DND-41 (cell line): ENCODE measurements around the gene ATP8A2.

ENCODE experiments used
- EZH2 ChIP-seq: IDR thresholded peaks from 3 replicates; pipeline ENCODE4 v1.6.1; 2012; ENCODE audit warnings: borderline replicate concordance, low read depth, mild to moderate bottlenecking, moderate library complexity, low read length, inconsistent platforms; ENCODE audit not compliant: severe bottlenecking
- TF ChIP-seq, protein P1 (sequence below): IDR thresholded peaks from 2 replicates; pipeline ENCODE4 v1.5.1; 2012; ENCODE audit warnings: borderline replicate concordance, low read length, moderate library complexity, mild to moderate bottlenecking; ENCODE audit not compliant: poor library complexity, severe bottlenecking; ENCODE audit errors: extremely low read depth

DNA sequence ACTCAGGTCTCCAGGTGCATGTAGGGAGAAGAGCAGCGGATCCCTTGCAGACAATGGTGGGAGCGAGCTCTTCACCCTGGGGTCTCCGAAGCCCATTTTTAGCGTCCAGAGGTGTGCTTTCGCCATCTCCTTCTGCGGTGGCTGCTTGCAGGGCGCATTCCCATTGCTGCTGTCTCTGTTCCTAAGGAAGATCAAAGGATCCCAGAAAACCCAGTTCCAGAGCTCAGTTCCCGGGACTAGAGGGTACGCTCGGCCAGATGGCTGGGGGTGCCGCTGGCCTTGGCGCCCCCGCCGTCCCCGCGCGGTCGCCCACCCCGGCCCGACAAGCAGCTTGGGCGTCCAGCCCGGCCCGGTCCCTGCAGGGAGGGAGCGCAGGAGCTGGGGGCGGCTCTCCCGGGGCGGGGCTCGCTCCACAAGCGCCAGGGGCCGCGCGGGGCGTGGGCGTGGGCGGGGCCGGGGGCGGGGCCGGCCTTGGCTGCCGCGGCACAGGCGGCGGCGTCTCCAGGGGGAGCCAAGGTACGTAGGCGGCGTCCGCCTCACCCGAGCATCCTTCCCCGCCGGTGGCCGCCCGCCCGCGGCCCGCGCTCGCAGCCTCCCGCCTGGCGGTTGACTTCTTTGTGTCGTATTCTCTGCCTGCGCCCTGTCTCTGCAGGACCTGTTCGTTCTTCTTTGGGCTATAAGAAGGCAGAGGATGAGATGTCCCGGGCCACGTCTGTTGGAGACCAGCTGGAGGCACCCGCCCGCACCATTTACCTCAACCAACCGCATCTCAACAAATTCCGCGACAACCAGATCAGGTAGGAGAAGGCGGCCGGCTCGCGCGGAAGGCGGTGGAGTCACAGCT, 96.8 kb downstream of the ATP8A2 start:
- TF ChIP-seq, protein P1, sequence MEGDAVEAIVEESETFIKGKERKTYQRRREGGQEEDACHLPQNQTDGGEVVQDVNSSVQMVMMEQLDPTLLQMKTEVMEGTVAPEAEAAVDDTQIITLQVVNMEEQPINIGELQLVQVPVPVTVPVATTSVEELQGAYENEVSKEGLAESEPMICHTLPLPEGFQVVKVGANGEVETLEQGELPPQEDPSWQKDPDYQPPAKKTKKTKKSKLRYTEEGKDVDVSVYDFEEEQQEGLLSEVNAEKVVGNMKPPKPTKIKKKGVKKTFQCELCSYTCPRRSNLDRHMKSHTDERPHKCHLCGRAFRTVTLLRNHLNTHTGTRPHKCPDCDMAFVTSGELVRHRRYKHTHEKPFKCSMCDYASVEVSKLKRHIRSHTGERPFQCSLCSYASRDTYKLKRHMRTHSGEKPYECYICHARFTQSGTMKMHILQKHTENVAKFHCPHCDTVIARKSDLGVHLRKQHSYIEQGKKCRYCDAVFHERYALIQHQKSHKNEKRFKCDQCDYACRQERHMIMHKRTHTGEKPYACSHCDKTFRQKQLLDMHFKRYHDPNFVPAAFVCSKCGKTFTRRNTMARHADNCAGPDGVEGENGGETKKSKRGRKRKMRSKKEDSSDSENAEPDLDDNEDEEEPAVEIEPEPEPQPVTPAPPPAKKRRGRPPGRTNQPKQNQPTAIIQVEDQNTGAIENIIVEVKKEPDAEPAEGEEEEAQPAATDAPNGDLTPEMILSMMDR, result no peak
- TF ChIP-seq EZH2, result no peak
